ENCODE data around the gene ATP2B2. TPM values are rescaled to one million over a fixed set of nuclear protein-coding genes. Genes with fewer than 3 reads are reported as not detected.

The ATP2B2 gene
- total and polyA plus RNA-seq, 2 of the 8 experiments (the other 6 are each of a cell fraction or from before 2014, with no cell fraction given): 0.14 to 1.2 TPM

DNA sequence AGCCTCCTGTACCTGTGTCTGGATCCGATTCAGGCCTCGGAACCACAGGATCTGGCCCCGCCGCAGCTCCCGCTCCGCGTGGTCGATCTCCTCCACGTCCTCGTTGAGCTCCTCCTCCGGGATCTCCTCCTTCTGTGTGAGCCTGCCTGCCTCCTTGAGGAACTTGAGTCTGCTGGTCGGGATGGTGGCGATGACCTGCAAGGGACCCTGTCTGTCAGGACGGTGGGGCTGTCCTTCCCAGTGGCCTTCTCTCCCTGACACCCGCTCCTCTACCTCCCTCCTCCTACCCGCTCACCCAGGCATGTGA, 167.3 kb downstream of the ATP2B2 start:
- POLR2A ChIA-PET (ENCODE audit: partially characterized antibody): no interaction called here
- no peaks in the 10 kb centered on the region for H3K9me3 ChIP-seq (ENCODE audit: insufficient read depth in 2 of 2, low read depth in 1 of 2, low read length in 1 of 2)

More for the DNA sequence above, 167.3 kb downstream of the ATP2B2 start:
- Histone ChIP-seq H3K23ac (ENCODE audit: insufficient read length) (no peak overlapping the region), H4K91ac (replicated peaks; ENCODE audit: insufficient read length, low read length) (no peak overlapping the region), H3K4me1 (replicated peaks in 1 of 4; ENCODE audit: control insufficient read depth in 3 of 4, insufficient read depth in 4 of 4, low read length in 3 of 4) (peaks cover 0 to 2% (median 0%) of the 10 kb centered on the region in 4 experiments; a peak in 1 of 7 replicates), H3K56ac (replicated peaks; ENCODE audit: insufficient read length, low read depth, low read length) (no peak overlapping the region), H4K5ac (ENCODE audit: insufficient read length, low read depth, low read length) (no peak overlapping the region), H3K23me2 (ENCODE audit: low read depth, low read length) (no peaks in the 10 kb centered on the region), H2BK5ac (ENCODE audit: low read depth, low read length) (no peak overlapping the region), H3K14ac (ENCODE audit: insufficient read length) (peak overlapping the region; percentile 58), H3K9ac (replicated peaks in 1 of 4; ENCODE audit: extremely low read depth in 1 of 4, low read depth in 3 of 4, low read length in 3 of 4) (no peak overlapping the region), H2AFZ (ENCODE audit: low read length) (no peak overlapping the region), H3K4ac (replicated peaks; ENCODE audit: insufficient read length, low read depth, low read length) (no peak overlapping the region), H3K79me2 (ENCODE audit: control insufficient read depth in 1 of 2, insufficient read depth in 2 of 2, low read length in 2 of 2) (no peaks in the 10 kb centered on the region), H3K4me2 (ENCODE audit: insufficient read depth in 1 of 2, low read depth in 2 of 2, low read length in 2 of 2) (no peak overlapping the region), H3K27me3 (replicated peaks in 1 of 4; ENCODE audit: control insufficient read depth in 3 of 4, extremely low read depth in 1 of 4, insufficient read depth in 3 of 4, low read length in 3 of 4) (no peaks in the 10 kb centered on the region; a peak in 1 of 7 replicates), H2BK20ac (ENCODE audit: low read length) (no peak overlapping the region), H3K36me3 (ENCODE audit: control insufficient read depth in 2 of 4, insufficient read depth in 4 of 4, low read length in 3 of 4) (no peaks in the 10 kb centered on the region), H2BK120ac (replicated peaks; ENCODE audit: low read depth, low read length) (no peak overlapping the region), H3K4me3 (ENCODE audit: extremely low read depth in 1 of 4, insufficient read depth in 2 of 4, low read depth in 3 of 4, low read length in 4 of 4) (no peak overlapping the region), H4K20me1 (replicated peaks in 1 of 2; ENCODE audit: control insufficient read depth in 1 of 2, insufficient read depth in 2 of 2, low read length in 2 of 2) (no peaks in the 10 kb centered on the region), H3K27ac (ENCODE audit: low read depth, low read length) (no peak overlapping the region), H3K18ac (ENCODE audit: extremely low read depth, low read length) (no peak overlapping the region), H2BK12ac (ENCODE audit: low read depth, low read length) (no peak overlapping the region), H2BK15ac (ENCODE audit: low read length) (no peak overlapping the region), H2AK5ac (ENCODE audit: low read depth, low read length) (no peak overlapping the region), H4K8ac (ENCODE audit: extremely low read depth, insufficient read depth, low read length) (peak overlapping the region; percentile 91; the same call in 1 of the 2 replicates), H3K79me1 (ENCODE audit: low read depth, low read length) (no peaks in the 10 kb centered on the region)
- TF ChIP-seq GABPA (IDR thresholded peaks at IDR 0.05; ENCODE audit: borderline replicate concordance, insufficient read depth, low read length) (no peak), SAP30 (IDR thresholded peaks at IDR 0.05; ENCODE audit: insufficient read depth, insufficient replicate concordance, low read length) (no peak), YY1 (IDR thresholded peaks at IDR 0.05; ENCODE audit: low read depth, low read length) (no peak), ATF2 (IDR thresholded peaks at IDR 0.05; ENCODE audit: low read length) (no peak), E2F6 (IDR thresholded peaks at IDR 0.05) (no peak), NANOG (IDR thresholded peaks at IDR 0.05; ENCODE audit: insufficient read depth, low read depth, low read length, poor library complexity, severe bottlenecking) (no peak), JUND (IDR thresholded peaks at IDR 0.05; ENCODE audit: low read length) (no peak), RXRA (IDR thresholded peaks at IDR 0.05; ENCODE audit: insufficient read depth, low read depth, low read length) (no peak), SP4 (IDR thresholded peaks at IDR 0.05; ENCODE audit: low read length) (no peak)
- TF ChIP-seq, protein P1, sequence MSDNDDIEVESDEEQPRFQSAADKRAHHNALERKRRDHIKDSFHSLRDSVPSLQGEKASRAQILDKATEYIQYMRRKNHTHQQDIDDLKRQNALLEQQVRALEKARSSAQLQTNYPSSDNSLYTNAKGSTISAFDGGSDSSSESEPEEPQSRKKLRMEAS (IDR thresholded peaks at IDR 0.05): no peak
- no peak for FAIRE-seq
- WGBS, 2 experiments (ENCODE audit: extremely low coverage in 1 of 2, insufficient coverage in 1 of 2, insufficient read length in 1 of 2, insufficient replicate concordance in 2 of 2, low coverage in 1 of 2, low lambda C conversion rate in 2 of 2, missing lambda C conversion rate in 1 of 2): 78% methylated on average over 15 of the region's 16 CpGs; no CpG with 5 or more reads in 1 of the 2 experiments
- CTCF ChIA-PET (ENCODE audit: partially characterized antibody): interaction anchor here (0.7 to 1.7 kb wide), 12 partner anchors 9 to 402 kb away, joined by 3 to 8 read pairs (median 3); partner anchors contain the start of gene SEC13
- no peak for DNase-seq (ENCODE audit: low read depth in 1 of 2, low spot score in 2 of 2)

Measured in H1 (cell line).